RPMI8226 (cell line): Measurements from ENCODE around the gene STAT4.

Experiments used
- DNase-seq: peaks from one replicate; pipeline ENCODE4 v3.0.0-alpha.2; 2015

The STAT4 gene

DNA sequence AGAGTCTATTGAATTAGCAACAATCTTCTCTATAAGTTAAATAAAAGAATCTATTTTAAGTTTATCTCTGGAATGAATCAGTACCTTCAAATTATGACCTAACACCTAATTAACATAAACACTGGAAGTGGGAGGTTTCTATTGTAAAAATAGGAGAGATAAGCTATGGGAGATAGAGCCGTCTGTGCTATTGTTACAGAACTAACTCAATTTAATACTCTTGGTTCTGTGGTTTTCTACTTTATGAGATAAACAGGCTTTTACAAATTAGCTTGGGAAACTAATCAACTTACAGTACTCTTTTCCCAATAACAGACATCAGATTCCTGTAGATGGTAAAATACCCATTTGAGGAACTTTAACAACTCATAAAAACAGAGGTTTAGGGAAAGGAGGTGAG, 111.2 kb downstream of the STAT4 start:
- no peak for DNase-seq

DNA sequence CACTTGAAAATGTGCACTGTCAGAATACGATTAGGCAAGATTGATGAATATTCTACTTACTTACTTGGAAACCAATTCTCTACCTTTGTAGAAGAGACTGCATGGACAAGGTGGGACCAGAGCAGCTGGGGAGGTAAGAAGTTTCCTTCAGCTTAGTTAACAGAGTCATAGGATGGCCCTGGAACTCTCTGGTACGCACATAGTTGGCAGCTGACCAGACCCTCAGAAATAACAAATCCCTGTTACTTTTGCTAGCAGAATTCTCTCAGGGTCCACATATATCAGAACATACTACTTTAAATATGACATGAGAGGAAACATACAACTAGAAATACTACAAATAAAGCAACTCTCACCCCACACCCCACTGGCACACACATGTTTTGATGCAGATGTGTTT, 112.1 kb downstream of the STAT4 start:
- DNase-seq = no peak

GRCh38 chr2:191038241-191038725, 112.5 kb downstream of the STAT4 start:
- no peak for DNase-seq

- no peak for DNase-seq
These were observed 113.4 kb downstream of the STAT4 start for GRCh38 chr2:191037351-191037750.

GRCh38 chr2:191036363-191036762, 114.4 kb downstream of the STAT4 start:
- DNase-seq = peak; percentile 60

- DNase-seq = peak; percentile 59
These were observed 118.0 kb downstream of the STAT4 start for GRCh38 chr2:191032588-191033429.

GRCh38 chr2:191031256-191031655, 119.5 kb downstream of the STAT4 start:
- no peak for DNase-seq

GRCh38 chr2:191030521-191031154, 120.2 kb downstream of the STAT4 start:
- peak; percentile 46 for DNase-seq

- no peak for DNase-seq
These were observed 121.4 kb downstream of the STAT4 start for GRCh38 chr2:191029280-191029950.

DNA sequence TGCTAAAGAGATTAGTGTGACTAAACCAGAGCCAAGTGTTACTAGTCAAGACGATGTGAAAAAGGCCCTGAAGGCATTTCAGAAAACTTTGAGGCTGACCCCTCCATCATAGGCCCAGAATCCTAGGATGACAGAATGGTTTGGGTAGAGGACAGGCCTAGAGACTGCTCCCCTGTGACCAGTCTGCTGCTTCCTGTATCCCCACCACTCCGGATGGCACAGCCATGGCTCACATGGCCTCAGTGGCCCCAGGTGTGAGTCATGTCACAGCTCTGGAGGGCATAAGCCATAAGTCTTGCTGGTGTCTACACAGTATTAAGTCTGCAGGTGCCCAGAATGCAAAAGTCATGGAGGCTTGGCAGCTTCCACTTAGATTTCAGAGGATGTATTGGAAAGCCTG, 124.4 kb downstream of the STAT4 start:
- no peak for DNase-seq

DNA sequence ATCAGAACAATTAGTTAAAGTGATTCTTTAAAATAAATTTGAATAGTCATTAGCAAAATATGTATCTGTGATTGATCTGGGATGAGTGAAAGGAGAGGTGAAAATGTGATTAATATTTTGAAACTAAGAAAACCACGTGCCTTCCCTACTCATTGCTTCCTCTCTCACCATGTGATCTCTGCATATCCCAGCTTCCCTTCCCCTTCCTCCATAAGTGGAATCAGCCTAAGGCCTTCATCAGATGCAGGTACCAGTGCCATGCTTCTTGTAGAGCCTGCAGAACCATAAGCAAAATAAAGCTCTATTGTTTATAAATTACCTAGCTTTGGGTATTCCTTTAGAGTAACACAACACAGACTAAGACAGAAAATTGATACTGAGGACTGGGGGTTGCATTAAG, 125.7 kb downstream of the STAT4 start:
- DNase-seq = no peak

DNA sequence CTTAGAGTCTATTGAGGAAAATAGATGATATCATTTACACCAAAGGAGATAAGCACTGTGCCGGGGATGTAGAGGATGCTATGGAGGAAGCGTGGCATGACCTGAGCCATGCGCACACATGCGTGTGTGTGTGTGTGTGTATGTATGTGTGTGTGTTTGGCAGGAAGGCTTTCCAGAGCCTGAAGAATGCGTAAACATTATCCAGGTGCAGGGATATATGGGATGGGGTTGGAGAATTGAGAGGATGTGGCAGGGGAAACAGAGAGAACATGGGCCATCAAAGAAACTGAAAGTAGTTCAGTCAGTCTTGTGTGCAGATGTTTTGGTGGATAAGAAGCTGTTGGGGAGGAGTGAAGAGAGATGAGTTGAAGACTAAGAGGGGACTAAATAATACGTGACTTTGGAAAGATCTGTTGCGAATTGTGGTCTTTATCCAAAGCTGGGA, 127.5 kb downstream of the STAT4 start:
- DNase-seq = no peak

GRCh38 chr2:191020742-191021381, 129.9 kb downstream of the STAT4 start:
- DNase-seq = peak; percentile 18

- peak; percentile 95 for DNase-seq
These were observed 130.5 kb downstream of the STAT4 start for GRCh38 chr2:191020221-191020741.

DNA sequence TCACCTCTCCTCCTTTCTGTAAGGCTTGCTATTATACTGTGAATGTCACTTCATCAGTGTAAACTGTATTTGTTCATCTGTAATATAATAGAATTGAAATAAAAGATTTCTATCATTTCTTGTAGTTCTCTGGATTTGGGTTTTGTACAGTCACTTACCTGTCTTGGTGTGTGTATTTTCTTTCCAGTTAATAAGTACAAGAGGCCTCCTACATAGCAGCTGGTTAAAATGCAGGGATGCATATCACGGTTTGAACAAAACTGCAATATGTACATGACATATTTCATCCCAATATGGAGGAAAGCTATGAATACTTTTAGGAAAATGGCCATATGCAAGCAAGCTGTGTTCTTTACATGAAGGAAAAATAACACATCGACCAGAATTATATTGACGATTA, 131.4 kb downstream of the STAT4 start:
- no peak for DNase-seq

- DNase-seq = no peak
These were observed 132.1 kb downstream of the STAT4 start for GRCh38 chr2:191018643-191019119.

DNA sequence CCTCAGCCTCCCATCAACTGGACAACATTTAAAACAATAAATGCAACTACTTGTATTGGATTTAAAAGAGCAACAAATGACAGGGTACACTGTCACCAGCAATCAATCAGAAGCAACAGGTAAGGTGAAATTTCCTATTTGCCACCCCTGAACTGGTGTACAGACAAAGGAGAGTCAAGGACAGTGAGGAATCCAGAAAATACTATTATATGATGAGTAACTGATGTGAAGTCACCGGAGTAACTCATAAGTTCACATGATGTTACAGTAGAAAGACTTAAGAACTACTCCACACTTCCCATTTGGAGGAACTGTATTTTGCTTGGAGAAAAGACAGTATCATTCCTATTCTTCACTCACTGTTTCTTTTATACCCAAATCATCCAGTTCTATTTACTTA, 132.7 kb downstream of the STAT4 start:
- DNase-seq = no peak

DNA sequence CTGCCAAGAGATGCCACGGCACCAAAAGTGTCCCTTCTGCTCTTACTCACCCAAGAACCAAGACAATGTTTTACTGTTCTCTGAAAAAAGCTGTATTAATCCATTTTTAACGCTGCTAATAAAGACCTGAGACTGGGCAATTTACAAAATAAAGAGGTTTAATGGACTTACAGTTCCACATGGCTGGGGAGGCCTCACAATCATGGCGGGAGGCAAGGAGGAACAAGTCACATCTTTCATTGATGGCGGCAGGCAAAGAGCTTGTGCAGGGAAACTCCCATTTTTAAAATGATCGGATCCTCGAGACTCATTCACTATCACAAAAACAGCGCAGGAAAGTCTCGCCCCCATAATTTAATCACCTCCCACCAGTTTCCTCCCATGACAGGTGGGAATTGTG, 135.0 kb downstream of the STAT4 start:
- no peak for DNase-seq

GRCh38 chr2:191015239-191015638, 135.6 kb downstream of the STAT4 start:
- DNase-seq = no peak

GRCh38 chr2:191014653-191015020, 136.2 kb downstream of the STAT4 start:
- DNase-seq = no peak

- DNase-seq = peak; percentile 94
These were observed 136.7 kb downstream of the STAT4 start, which contains the start of gene STAT1 for GRCh38 chr2:191013932-191014652. TSS of gene STAT1 (minus strand) at chr2:191014171. CDS start at chr2:191010003, 4,168 bp downstream.

DNA sequence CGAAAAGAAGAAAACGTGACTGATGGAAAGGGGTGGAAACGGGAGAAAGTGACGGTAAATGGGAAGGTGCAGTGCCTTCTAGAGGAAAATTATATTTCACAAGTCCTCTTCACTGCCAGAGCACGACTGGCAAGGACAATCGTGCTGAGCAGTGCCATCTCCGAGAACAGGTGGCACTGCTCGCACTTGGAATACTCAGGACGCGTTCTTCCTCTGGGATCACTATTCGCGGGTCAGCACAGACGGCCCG, 137.2 kb downstream of the STAT4 start:
- no peak for DNase-seq
